SIG-M5 treated with dmso at 0.1 percent for 504 hours (cell line): ENCODE data around the gene SMIM7.

Source experiments
- DNase-seq: peaks from one replicate; lab custom pipeline; 2025; ENCODE audit not compliant: unreplicated experiment; lab: John Stamatoyannopoulos, UW

Gene SMIM7

DNA sequence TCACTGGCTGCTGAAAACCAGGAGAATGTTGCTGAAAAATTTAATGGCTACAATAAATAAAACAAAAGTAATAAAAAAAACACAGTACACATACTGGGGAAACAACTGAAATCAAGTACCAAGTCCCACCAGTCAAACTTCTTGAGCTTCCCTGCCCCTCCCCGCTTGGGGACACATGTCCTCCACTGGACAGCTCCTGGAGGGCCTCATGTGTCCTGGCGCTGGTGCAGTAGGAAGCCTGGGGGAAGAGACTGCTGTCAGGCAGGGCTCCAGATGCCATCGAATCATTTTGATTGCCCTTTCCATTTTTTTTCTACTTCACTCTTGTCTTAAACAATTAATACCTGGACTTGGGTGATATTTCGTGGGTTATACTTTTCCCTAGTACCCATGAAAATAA is 61.1 kb downstream of the SMIM7 start:
- DNase-seq = no peak

DNA sequence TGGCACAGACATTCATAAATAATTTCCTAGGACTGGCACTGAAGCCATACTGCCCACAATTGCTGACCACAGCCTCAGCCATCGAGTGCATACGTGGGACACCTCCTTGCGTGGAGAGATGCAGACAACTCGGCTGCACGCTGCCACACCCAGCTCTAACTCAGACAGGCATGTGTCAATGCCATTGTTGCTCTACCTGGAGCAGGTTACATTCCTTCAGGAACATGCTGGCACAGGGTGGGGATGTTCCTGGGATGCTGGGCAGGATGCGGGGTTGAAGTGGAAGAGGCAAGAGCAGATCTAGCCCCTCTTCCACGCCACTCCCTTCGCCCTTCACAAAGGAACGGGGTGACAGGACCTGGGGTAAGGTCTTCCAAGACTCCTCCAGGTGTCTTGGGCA is 63.5 kb downstream of the SMIM7 start:
- DNase-seq = no peak
